H1 (cell line): Measurements from ENCODE around the gene NCAPG. TPM values are rescaled to one million over a fixed set of nuclear protein-coding genes. Genes with fewer than 3 reads are reported as not detected.

Source experiments
- CTCF ChIA-PET: fragments of 300-600 bp; sonication (Branson Sonifier 250); formaldehyde crosslinking; loops from one replicate; lab custom pipeline; 2021; ENCODE audit not compliant: partially characterized antibody; lab: Charles Lee
- POLR2A ChIA-PET: fragments of 300-600 bp; sonication (Branson Sonifier 250); formaldehyde crosslinking; loops from one replicate; lab custom pipeline; 2021; ENCODE audit warnings: inconsistent platforms; ENCODE audit not compliant: partially characterized antibody; lab: Charles Lee
- DNase-seq, 2 experiments: peaks; one replicate each; pipeline versions ENCODE4 v3.0.0 to v3.0.0-alpha.2; 2010 to 2022; ENCODE audit warnings: low spot score in 2 of 2, low read depth in 1 of 2, mixed read lengths in 1 of 2
- FAIRE-seq: peaks from 2 replicates; lab custom pipeline; 2011; peaks lifted over from hg19 to GRCh38; lab: Jason Lieb, UNC
- H2AFZ ChIP-seq: 2 replicates; pipeline ENCODE4 v1.8.1; 2012; ENCODE audit warnings: low read length, inconsistent platforms
- H2AK5ac ChIP-seq: 2 replicates; pipeline ENCODE4 v1.6.1; 2013; ENCODE audit warnings: low read depth, low read length
- H2BK120ac ChIP-seq: replicated peaks from 2 replicates; pipeline ENCODE3; 2013; ENCODE audit warnings: low read depth, low read length, inconsistent platforms
- H2BK12ac ChIP-seq: 2 replicates; pipeline ENCODE4 v1.6.1; 2013; ENCODE audit warnings: low read depth, low read length
- H2BK15ac ChIP-seq: 2 replicates; pipeline ENCODE4 v1.6.1; 2013; ENCODE audit warnings: low read length
- H2BK20ac ChIP-seq: 2 replicates; pipeline ENCODE4 v1.6.1; 2013; ENCODE audit warnings: low read length
- H2BK5ac ChIP-seq: 2 replicates; pipeline ENCODE4 v1.6.1; 2013; ENCODE audit warnings: low read depth, low read length
- H3K14ac ChIP-seq: 2 replicates; pipeline ENCODE4 v1.6.1; 2013; ENCODE audit warnings: inconsistent platforms; ENCODE audit not compliant: insufficient read length
- H3K18ac ChIP-seq: 2 replicates; pipeline ENCODE4 v1.6.1; 2013; ENCODE audit warnings: low read length; ENCODE audit errors: extremely low read depth
- H3K23ac ChIP-seq: 2 replicates; pipeline ENCODE4 v1.6.1; 2013; ENCODE audit warnings: inconsistent platforms; ENCODE audit not compliant: insufficient read length
- H3K23me2 ChIP-seq: 2 replicates; pipeline ENCODE4 v1.6.1; 2013; ENCODE audit warnings: low read depth, low read length
- H3K27ac ChIP-seq: 2 replicates; pipeline ENCODE4 v1.6.1; 2011; ENCODE audit warnings: low read depth, low read length, inconsistent platforms
- H3K27me3 ChIP-seq, 4 experiments: replicated peaks in 1 of 4; 1 replicate in 1 of 4; 2 replicates in 3 of 4; pipeline versions ENCODE4 v1.6.1 to v1.8.1; 2011 to 2013; ENCODE audit warnings: low read length in 3 of 4, mild to moderate bottlenecking in 3 of 4, inconsistent platforms in 2 of 4, mixed read lengths in 2 of 4, moderate library complexity in 1 of 4; ENCODE audit not compliant: control insufficient read depth in 3 of 4, insufficient read depth in 3 of 4; ENCODE audit errors: extremely low read depth in 1 of 4
- H3K36me3 ChIP-seq, 4 experiments: 2 replicates each; pipeline versions ENCODE4 v1.6.1 to v1.8.1; 2011 to 2013; ENCODE audit warnings: mild to moderate bottlenecking in 4 of 4, low read length in 3 of 4, moderate library complexity in 2 of 4, control low read depth in 1 of 4, inconsistent platforms in 1 of 4; ENCODE audit not compliant: insufficient read depth in 4 of 4, control insufficient read depth in 2 of 4
- H3K4ac ChIP-seq: replicated peaks from 2 replicates; pipeline ENCODE3; 2013; ENCODE audit warnings: low read length, low read depth, mixed read lengths, inconsistent platforms; ENCODE audit not compliant: insufficient read length
- H3K4me1 ChIP-seq, 4 experiments: replicated peaks in 1 of 4; 1 replicate in 1 of 4; 2 replicates in 3 of 4; pipeline versions ENCODE4 v1.6.1 to v1.8.1; 2011 to 2013; ENCODE audit warnings: low read length in 3 of 4, inconsistent platforms in 2 of 4, mixed read lengths in 1 of 4; ENCODE audit not compliant: insufficient read depth in 4 of 4, control insufficient read depth in 3 of 4
- H3K4me2 ChIP-seq, 2 experiments: 2 replicates each; pipeline versions ENCODE4 v1.6.1 to v1.8.1; 2011 to 2013; ENCODE audit warnings: low read depth in 2 of 2, low read length in 2 of 2, control low read depth in 1 of 2, inconsistent platforms in 1 of 2, mild to moderate bottlenecking in 1 of 2; ENCODE audit not compliant: insufficient read depth in 1 of 2
- H3K4me3 ChIP-seq, 4 experiments: fragments of 200-600, 300-600 bp in 1 of 4; sonication (generic), shearing (Covaris generic), sonication (Bioruptor Twin) in 1 of 4; 2 replicates each; pipeline versions ENCODE4 v1.5.1 to v1.8.1; 2011 to 2016; ENCODE audit warnings: low read length in 4 of 4, low read depth in 3 of 4, control low read depth in 2 of 4, inconsistent platforms in 2 of 4, mild to moderate bottlenecking in 2 of 4, mixed read lengths in 1 of 4, moderate library complexity in 1 of 4; ENCODE audit not compliant: insufficient read depth in 2 of 4; ENCODE audit errors: extremely low read depth in 1 of 4
- H3K56ac ChIP-seq: replicated peaks from 2 replicates; pipeline ENCODE3; 2013; ENCODE audit warnings: low read depth, mild to moderate bottlenecking, mixed read lengths, low read length, inconsistent platforms; ENCODE audit not compliant: insufficient read length
- H3K79me1 ChIP-seq: 2 replicates; pipeline ENCODE4 v1.6.1; 2013; ENCODE audit warnings: low read depth, low read length, control low read depth
- H3K79me2 ChIP-seq, 2 experiments: 2 replicates each; pipeline versions ENCODE4 v1.6.1 to v1.8.1; 2012 to 2013; ENCODE audit warnings: low read length in 2 of 2, mild to moderate bottlenecking in 2 of 2, inconsistent platforms in 1 of 2; ENCODE audit not compliant: insufficient read depth in 2 of 2, control insufficient read depth in 1 of 2
- H3K9ac ChIP-seq, 4 experiments: replicated peaks in 1 of 4; 1 replicate in 1 of 4; 2 replicates in 3 of 4; pipeline versions ENCODE4 v1.6.1 to v1.8.1; 2011 to 2013; ENCODE audit warnings: low read depth in 3 of 4, low read length in 3 of 4, control low read depth in 2 of 4, mild to moderate bottlenecking in 2 of 4, moderate library complexity in 2 of 4, inconsistent platforms in 1 of 4; ENCODE audit errors: extremely low read depth in 1 of 4
- H3K9me3 ChIP-seq, 2 experiments: 2 replicates each; pipeline versions ENCODE4 v1.6.1 to v1.8.1; 2012 to 2013; ENCODE audit warnings: mild to moderate bottlenecking in 2 of 2, moderate library complexity in 2 of 2, control low read depth in 1 of 2, inconsistent platforms in 1 of 2, low read depth in 1 of 2, low read length in 1 of 2, mixed read lengths in 1 of 2; ENCODE audit not compliant: insufficient read depth in 2 of 2
- H4K20me1 ChIP-seq, 2 experiments: replicated peaks in 1 of 2; 2 replicates each; pipeline versions ENCODE3 to v1.8.1; 2011 to 2013; ENCODE audit warnings: inconsistent platforms in 2 of 2, low read length in 2 of 2, mild to moderate bottlenecking in 1 of 2; ENCODE audit not compliant: insufficient read depth in 2 of 2, control insufficient read depth in 1 of 2
- H4K5ac ChIP-seq: 2 replicates; pipeline ENCODE4 v1.6.1; 2013; ENCODE audit warnings: low read length, low read depth, mixed read lengths, inconsistent platforms; ENCODE audit not compliant: insufficient read length
- H4K8ac ChIP-seq: 2 replicates; pipeline ENCODE4 v1.8.0; 2013; ENCODE audit warnings: mild to moderate bottlenecking, moderate library complexity, low read length, inconsistent platforms; ENCODE audit not compliant: insufficient read depth; ENCODE audit errors: extremely low read depth
- H4K91ac ChIP-seq: replicated peaks from 2 replicates; pipeline ENCODE3; 2013; ENCODE audit warnings: low read length, mixed read lengths, inconsistent platforms; ENCODE audit not compliant: insufficient read length
- ATF2 ChIP-seq: IDR thresholded peaks from 2 replicates; pipeline ENCODE4 v1.6.1; 2012; ENCODE audit warnings: low read length, inconsistent platforms
- CEBPB ChIP-seq: IDR thresholded peaks from 2 replicates; pipeline ENCODE4 v1.6.1; 2012; ENCODE audit warnings: low read depth, low read length
- HDAC2 ChIP-seq, 2 experiments: fragments of 300-600 bp in 1 of 2; sonication (generic) in 1 of 2; IDR thresholded peaks; 2 replicates each; pipeline ENCODE4 v1.6.1; 2011 to 2012; ENCODE audit warnings: low read depth in 2 of 2, low read length in 2 of 2, mild to moderate bottlenecking in 2 of 2, moderate library complexity in 2 of 2, borderline replicate concordance in 1 of 2, inconsistent platforms in 1 of 2
- KDM5A ChIP-seq: fragments of 200-600 bp; IDR thresholded peaks from 2 replicates; pipeline ENCODE4 v1.7.1; 2012; ENCODE audit warnings: mild to moderate bottlenecking, low read length, inconsistent platforms, mixed read lengths
- NRF1 ChIP-seq: IDR thresholded peaks from 2 replicates; pipeline ENCODE4 v1.6.1; 2011; ENCODE audit warnings: mild to moderate bottlenecking, low read depth, low read length, improper control_type of control experiment
- SAP30 ChIP-seq: fragments of 300-600 bp; sonication (generic); IDR thresholded peaks from 2 replicates; pipeline ENCODE4 v1.7.1; 2012; ENCODE audit warnings: low read length, moderate library complexity, mild to moderate bottlenecking, inconsistent platforms; ENCODE audit not compliant: insufficient read depth, insufficient replicate concordance
- SIRT6 ChIP-seq: IDR thresholded peaks from one replicate; pipeline ENCODE4 v1.7.1; 2012; ENCODE audit warnings: low read length, inconsistent platforms
- SIX5 ChIP-seq: IDR thresholded peaks from 2 replicates; pipeline ENCODE4 v1.6.1; 2011; ENCODE audit warnings: mild to moderate bottlenecking, low read depth, low read length
- SP2 ChIP-seq: IDR thresholded peaks from 2 replicates; pipeline ENCODE4 v1.6.1; 2012; ENCODE audit warnings: mild to moderate bottlenecking, low read length, inconsistent platforms
- SRF ChIP-seq: IDR thresholded peaks from 2 replicates; pipeline ENCODE4 v1.6.1; 2011; ENCODE audit warnings: mild to moderate bottlenecking, low read depth, low read length, moderate library complexity
- TAF7 ChIP-seq: optimal IDR thresholded peaks from 2 replicates; pipeline ENCODE3; 2011; ENCODE audit warnings: low read depth, mild to moderate bottlenecking, inconsistent platforms, low read length, moderate library complexity, borderline replicate concordance
- TBP ChIP-seq: IDR thresholded peaks from 2 replicates; pipeline ENCODE4 v1.6.1; 2011; ENCODE audit warnings: low read depth, low read length, improper control_type of control experiment
- WGBS, 2 experiments: shearing (Covaris generic) in 1 of 2; methylation state at CpG; one replicate each; pipeline versions ENCODE4 v1.1.6 to v1.1.7; 2013 to 2015; ENCODE audit warnings: low lambda C conversion rate in 2 of 2, mixed read lengths in 2 of 2, inconsistent platforms in 1 of 2, low coverage in 1 of 2, missing lambda C conversion rate in 1 of 2; ENCODE audit not compliant: insufficient replicate concordance in 2 of 2, insufficient coverage in 1 of 2, insufficient read length in 1 of 2; ENCODE audit errors: extremely low coverage in 1 of 2, missing lambda C conversion rate in 1 of 2; 5-methylcytosine and 5-hydroxymethylcytosine counted together
- polyA plus RNA-seq, 7 experiments: library from polyadenylated mRNA; depleted of rRNA in 3 of 7; stranded (reverse) in 5 of 7; unstranded in 2 of 7; fragments of >200 nt in 5 of 7; fragments of 200-250 nt in 2 of 7; gene quantifications; 1 replicate in 5 of 7; 2 replicates in 1 of 7; 4 replicates in 1 of 7; pipeline versions ENCODE4 v1.2.1 to v1.2.3, GENCODE V29; 2011 to 2013; ENCODE audit warnings: missing spikeins in 2 of 7, mixed read lengths in 2 of 7
- total RNA-seq: library from RNA; stranded (reverse); fragmentation: NEBNext Ultra II Directional; extraction: Animal tissue kit (Norgen Biotek cat#: 25700); gene quantifications from 2 replicates; pipeline ENCODE4 v1.2.1, GENCODE V29; 2021

NCAPG gene
- total and polyA plus RNA-seq, 2 of the 8 experiments (the other 6 are each of a cell fraction or from before 2014, with no cell fraction given) = 12.9 to 52.3 TPM

GRCh38 chr4:17867276-17867675, 56.5 kb downstream of the NCAPG start:
- no peak overlapping the region for H3K56ac ChIP-seq
- no peaks in the 10 kb centered on the region for H3K4me1 ChIP-seq
- peaks cover 3 to 5% of the 10 kb centered on the region in 2 experiments; a peak in 2 of 4 replicates for H3K9me3 ChIP-seq
- FAIRE-seq (no peak), DNase-seq (no peak)
- no peak overlapping the region for H3K18ac ChIP-seq
- no peak overlapping the region for H2BK20ac ChIP-seq
- H4K20me1 ChIP-seq = no peaks in the 10 kb centered on the region
- H2AFZ ChIP-seq = no peak overlapping the region
- no peak overlapping the region for H3K27ac ChIP-seq
- H2BK15ac ChIP-seq = no peak overlapping the region
- no peak overlapping the region for H4K8ac ChIP-seq
- no peak overlapping the region for H2AK5ac ChIP-seq
- no peak overlapping the region for H3K23ac ChIP-seq
- ChIA-PET POLR2A (no interaction called here), CTCF (no interaction called here)
- no peaks in the 10 kb centered on the region for H3K79me2 ChIP-seq
- H2BK12ac ChIP-seq = no peak overlapping the region
- no peak overlapping the region for H2BK5ac ChIP-seq
- H3K14ac ChIP-seq = no peak overlapping the region
- H4K5ac ChIP-seq = no peak overlapping the region
- H3K23me2 ChIP-seq = no peaks in the 10 kb centered on the region
- no peak overlapping the region for H3K9ac ChIP-seq
- H3K4me3 ChIP-seq = no peak overlapping the region
- H3K79me1 ChIP-seq = no peaks in the 10 kb centered on the region
- no peaks in the 10 kb centered on the region for H3K36me3 ChIP-seq
- H4K91ac ChIP-seq = no peak overlapping the region
- 93% methylated on average over 3 of the region's 3 CpGs; no CpG with 5 or more reads in 1 of the 2 experiments for WGBS, 2 experiments
- no peak overlapping the region for H3K4me2 ChIP-seq
- no peaks in the 10 kb centered on the region for H3K27me3 ChIP-seq
- TF ChIP-seq SP2 (no peak), NRF1 (no peak), TBP (no peak), ATF2 (no peak), SAP30 (no peak), SIX5 (no peak), SIRT6 (no peak), TAF7 (no peak), KDM5A (no peak), HDAC2 (IDR thresholded peaks at IDR 0.05; ENCODE audit: borderline replicate concordance in 1 of 2, low read depth in 2 of 2, low read length in 2 of 2) (no peak), SRF (no peak), CEBPB (no peak)
- H2BK120ac ChIP-seq = no peak overlapping the region
- no peak overlapping the region for H3K4ac ChIP-seq
